HG03354 (cell line): Measurements from ENCODE around the gene KIF23.

Experiments
- ATAC-seq: cut with Tn5 transposase; IDR thresholded peaks from one replicate; pipeline ENCODE4 v1.9.1; 2021; ENCODE audit warnings: mild to moderate bottlenecking; ENCODE audit not compliant: unreplicated experiment, poor library complexity, severe bottlenecking

KIF23 gene

GRCh38 chr15:69393831-69394491 is 20.2 kb upstream of the KIF23 start:
- no peak for ATAC-seq

- peak; percentile 78 for ATAC-seq
These were observed 19.4 kb upstream of the KIF23 start for GRCh38 chr15:69394556-69395282.

DNA sequence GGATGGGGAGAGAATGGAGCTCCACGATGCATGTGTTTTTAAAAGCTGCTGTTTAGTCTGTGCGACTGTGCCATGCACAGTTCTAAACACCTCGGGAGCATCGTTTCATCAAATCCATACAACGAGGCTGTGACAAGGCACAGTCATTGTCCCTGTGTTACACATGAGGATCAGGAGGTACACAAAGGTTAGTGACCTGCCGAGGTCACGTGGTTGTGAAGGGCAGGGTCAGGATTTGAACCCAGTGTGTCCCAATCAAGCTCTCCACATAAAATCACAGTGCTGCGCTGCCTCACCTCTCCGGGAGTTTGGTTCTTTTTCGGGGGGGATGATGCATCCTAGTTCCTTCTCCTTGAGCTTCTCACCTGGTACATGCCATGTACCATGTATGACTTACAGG is 18.7 kb upstream of the KIF23 start:
- no peak for ATAC-seq

DNA sequence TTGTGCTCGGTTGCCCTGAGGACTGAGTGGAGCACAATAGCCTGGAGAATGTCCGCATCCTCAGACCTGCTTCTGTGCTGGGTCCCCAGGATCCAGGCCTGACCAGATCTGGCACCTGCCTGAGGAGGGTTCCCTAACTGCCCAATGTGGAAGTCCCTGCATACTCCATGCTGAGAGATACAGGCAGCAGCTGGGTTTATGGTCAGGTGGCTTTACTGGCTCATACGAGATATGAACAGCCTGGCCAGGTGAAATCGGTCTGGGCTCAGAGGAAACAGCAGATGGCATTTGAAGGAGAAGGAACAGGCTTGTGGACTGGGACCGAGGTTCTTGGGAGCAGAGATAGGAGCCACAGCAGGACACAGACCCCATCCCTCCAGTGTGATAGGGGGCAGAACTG is 18.2 kb upstream of the KIF23 start:
- no peak for ATAC-seq

GRCh38 chr15:69398491-69398891 is 15.7 kb upstream of the KIF23 start:
- no peak for ATAC-seq

- ATAC-seq: no peak
These were observed 13.3 kb upstream of the KIF23 start for GRCh38 chr15:69400850-69401249.

DNA sequence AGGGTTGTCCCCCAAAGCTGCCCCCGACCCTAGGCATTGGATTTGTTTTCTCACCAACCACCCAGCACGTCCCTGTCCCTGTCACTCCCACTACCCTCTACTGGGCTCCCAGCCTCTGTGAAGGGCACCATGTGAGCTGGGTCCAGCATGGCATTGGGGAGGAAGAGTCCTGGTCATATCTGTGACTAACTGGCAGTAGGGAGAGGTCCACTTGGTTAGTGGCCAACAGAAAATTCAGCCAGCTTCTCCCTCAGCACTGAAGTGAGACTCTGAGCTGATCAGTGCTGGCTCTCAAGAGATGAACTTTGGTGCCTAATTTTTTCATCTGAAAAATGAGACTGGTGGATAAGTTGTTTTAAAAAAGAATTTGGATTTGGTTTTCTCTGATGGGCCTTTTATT is 11.3 kb upstream of the KIF23 start:
- ATAC-seq: no peak

- no peak for ATAC-seq
These were observed 10.6 kb upstream of the KIF23 start for GRCh38 chr15:69403594-69403993.

- no peak for ATAC-seq
These were observed 9.0 kb upstream of the KIF23 start for GRCh38 chr15:69405110-69405509.

- ATAC-seq: no peak
These were observed 6.3 kb upstream of the KIF23 start for GRCh38 chr15:69407719-69408400.

DNA sequence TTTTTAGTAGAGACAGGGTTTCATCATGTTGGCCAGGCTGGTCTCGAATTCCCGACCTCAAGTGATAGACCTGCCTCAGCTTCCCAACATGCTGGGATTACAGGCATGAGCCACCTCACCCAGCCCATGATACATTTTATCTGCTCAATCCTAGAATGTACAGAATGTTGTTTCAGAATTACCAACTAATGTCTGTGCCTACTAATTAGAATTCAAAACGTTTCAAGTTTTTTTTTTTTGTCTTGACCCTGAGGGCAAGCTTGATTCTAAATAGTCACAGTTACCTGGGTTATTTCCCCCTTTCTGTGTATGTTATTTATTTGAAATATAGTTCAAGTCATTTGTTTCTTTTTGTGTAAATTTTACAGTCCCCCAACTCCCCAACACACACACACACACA is 5.3 kb upstream of the KIF23 start:
- ATAC-seq: no peak

GRCh38 chr15:69410248-69410874 is 3.8 kb upstream of the KIF23 start:
- ATAC-seq: no peak

DNA sequence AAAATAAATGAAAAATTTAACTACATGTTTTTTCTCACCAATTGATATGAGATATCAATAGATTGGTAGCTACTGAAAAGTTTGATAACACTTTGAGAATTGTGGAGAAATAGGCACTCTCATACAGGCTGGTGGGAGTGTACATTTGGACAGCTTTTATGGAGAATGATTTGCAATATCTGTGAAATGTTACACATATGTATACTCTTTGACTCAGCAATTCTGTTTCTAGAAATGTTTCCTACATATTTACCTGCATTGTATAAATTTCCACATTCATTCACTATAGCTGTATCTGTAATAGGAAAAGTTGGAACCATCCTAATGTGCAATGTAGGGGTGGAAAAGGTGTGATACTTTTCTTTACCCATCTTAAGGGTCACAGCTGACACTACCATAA is 1.9 kb upstream of the KIF23 start:
- ATAC-seq: no peak

- no peak for ATAC-seq
These were observed 1.4 kb upstream of the KIF23 start for GRCh38 chr15:69412701-69413100.

DNA sequence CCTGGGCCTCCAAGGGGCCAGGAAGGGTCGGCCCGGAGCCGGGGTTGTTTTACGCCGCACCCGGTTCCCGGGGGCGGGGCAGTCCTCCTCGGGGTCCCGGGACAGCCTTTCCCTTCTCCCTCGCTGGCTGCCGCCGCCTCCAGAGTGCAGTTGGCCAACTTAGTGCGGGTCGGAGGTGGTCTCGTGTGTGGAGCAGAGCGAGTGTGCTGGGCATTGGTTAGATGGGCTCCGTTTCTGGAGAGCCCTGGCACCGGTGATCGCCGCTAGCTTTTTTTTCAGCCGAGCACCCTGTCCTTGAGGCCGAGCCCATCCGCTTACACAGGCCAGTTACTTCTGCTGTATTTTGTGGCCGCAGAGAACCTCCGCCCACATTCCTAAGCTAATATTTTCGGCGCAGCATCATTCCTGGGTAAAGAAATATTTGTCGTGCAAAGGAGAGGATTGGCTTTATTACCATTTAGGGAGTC is 585 bp downstream of the KIF23 start:
- ATAC-seq: peak; percentile 40

DNA sequence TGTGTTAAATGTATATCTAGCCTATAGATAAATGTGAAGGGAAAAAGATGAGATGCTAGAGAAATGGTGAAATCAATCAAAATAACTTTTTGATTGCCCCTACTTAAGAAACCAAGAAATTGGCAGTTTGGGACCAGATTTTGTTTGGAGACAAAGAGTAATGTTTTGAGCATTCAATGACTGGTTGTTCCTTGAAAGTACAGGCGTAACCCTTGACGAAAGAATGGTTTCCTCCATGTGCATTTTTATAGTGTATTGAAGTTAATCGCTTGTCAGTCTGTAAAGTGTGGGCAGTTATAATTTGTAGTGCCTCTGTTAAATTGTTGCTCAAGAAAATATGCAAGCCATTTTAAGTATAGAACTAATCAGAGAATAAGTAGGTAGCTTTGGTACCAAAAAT is 1.2 kb downstream of the KIF23 start:
- no peak for ATAC-seq

GRCh38 chr15:69417581-69417980 is 3.4 kb downstream of the KIF23 start:
- no peak for ATAC-seq

- no peak for ATAC-seq
These were observed 7.3 kb downstream of the KIF23 start for GRCh38 chr15:69421498-69421897.

DNA sequence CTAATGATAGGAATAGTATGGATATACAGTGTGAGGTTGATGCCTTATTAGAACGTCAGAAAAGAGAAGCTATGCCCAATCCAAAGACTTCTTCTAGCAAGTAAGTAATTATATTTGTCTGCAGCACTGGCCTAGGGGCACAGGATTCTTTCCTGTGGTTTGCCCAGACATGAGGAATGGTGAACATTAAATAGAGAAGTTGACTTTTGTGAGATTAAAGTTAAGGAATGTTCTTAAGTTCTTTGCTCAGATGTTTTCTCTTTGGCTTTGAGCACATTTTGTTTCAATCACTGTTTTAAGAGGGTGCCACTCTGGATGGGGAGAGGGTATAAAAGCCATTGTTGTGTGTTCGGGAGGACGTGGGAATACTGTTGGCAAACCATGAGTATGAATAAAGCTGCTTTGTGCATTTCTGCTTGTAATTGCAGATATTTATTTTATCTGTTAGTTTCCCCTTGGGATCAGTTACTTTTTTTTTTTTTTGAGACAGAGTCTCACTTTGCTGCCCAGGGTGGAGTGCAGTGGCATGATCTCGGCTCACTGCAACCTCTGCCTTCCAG is 8.3 kb downstream of the KIF23 start:
- ATAC-seq: no peak

- no peak for ATAC-seq
These were observed 9.9 kb downstream of the KIF23 start for GRCh38 chr15:69424001-69424400.
